ENCODE data around the gene SLC6A8.
"Not testable (repeated sequence)": the region's sequence is repeated elsewhere in the genome, so short reads cannot be mapped to it uniquely, and the experiment has no call there.

SLC6A8 gene

DNA sequence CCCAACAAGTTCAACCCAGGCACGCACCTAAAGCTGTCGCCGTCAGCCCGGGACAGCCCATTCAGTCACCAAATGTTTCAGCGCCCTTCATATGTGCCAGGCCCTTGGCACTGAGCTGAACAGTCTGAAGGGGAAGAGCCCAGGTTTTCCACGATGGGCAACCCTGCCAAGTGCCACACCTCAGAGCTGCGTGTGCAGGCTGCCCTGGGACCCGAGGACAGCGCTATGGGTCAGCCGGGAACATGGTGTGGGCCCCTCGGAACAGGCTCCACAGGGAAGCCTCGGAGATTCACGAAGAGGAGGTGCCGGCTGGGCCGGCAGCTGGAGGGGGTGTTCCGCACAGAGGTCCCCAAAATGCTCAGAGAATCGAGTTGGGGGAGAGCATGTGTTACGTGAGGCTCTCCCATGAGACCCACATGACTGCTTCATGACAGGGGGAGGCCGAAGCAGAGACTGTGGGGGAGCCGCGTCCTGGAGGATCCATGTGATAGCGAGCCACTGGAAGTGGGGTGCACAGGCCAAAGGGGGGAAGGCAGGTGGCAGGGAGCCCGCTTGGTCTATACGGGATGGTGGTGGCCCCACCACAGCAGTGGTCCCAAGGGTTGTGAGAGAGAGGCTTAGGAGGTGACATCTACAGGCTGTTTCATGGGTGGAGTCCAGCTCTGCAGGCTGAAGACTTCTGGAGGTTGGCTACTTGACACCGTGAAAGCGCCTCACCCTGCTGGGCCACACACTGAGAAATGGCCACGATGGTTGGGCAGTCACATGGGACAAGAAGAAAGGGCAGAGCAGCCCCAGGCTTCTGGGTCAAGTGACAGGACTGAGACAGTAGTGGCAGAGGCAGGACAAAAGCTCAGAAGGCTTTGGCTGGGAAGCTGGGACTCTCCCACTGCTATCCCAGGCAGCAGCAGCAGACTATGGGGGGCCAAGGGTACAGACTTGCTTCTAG is 22.3 kb downstream of the SLC6A8 start:
- DNase-seq: no peak

DNA sequence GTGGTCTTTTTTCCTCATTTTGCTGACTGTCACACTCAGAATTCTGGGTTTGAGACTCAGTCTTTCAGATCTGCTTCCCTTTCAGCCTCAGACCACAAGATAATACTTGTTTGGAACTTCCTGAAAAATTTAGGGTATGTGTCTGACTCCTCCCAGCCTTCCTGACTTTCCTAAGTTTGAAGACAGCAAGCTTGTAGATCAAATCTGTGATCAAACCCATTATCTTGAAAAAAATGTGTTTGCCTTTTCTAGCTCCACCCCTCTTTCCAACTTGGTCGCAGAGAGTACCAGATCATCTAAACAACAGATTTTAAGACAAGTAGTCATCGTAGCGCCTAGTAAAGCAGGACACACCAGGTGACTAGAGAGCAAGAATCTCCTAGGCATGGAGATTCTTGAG is 26.5 kb downstream of the SLC6A8 start:
- DNase-seq: no peak

DNA sequence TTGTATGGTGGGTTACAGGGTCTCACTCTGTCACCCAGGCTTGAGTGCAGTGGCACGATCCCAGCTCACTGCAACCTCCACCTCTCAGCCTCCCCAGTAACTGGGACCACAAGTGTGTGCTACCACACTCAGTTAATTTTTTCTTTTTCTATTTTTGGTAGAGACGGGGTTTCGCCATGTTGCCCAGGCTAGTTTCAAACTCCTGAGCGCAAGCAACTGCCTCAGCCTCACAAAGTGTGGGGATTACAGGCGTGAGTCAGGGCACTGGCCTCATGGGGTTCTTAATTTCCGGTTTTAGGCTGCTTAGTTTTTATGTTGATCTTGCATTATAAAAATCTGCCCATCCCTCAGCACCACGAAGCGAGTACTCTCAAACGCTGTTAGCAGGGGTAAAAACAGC is 29.7 kb downstream of the SLC6A8 start:
- DNase-seq: no peak

DNA sequence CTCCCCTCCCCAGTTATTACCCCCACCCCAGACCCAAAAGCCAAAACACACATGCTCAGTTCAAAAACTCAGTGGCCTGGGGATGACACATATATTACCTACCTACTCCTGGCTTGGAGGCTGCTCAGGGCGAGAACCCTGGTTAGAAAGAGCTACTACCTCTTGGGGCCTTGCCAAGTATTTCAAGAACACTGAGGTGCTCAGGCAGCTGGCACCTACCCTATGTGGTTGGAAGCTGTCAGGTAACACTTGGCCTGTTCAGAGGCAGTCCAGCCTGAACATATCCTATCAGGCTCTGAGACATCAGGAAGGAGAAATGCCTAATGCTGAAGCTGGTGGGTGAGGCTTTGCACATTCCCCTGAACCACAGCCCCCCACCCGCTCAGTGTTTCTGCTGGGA is 31.5 kb downstream of the SLC6A8 start:
- no peak for DNase-seq

DNA sequence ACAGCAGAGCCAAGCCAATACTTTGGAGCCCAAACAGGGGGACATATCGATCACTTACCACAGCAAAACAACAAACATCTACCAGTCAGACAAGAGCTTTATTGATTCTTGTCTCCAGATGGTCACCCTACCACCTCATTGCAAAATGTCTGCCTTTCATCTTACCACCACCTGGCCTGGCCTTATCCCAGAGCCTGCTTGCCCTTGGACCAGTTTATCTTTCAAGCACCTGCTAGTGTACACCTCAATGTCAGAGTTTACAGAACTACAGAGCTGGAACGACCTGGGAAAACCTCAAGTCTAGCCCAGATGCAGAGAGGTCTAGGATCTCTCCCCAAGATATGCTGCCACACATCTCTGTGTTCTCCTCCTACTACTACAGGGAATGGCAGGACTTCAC is 32.0 kb downstream of the SLC6A8 start:
- DNase-seq: no peak

DNA sequence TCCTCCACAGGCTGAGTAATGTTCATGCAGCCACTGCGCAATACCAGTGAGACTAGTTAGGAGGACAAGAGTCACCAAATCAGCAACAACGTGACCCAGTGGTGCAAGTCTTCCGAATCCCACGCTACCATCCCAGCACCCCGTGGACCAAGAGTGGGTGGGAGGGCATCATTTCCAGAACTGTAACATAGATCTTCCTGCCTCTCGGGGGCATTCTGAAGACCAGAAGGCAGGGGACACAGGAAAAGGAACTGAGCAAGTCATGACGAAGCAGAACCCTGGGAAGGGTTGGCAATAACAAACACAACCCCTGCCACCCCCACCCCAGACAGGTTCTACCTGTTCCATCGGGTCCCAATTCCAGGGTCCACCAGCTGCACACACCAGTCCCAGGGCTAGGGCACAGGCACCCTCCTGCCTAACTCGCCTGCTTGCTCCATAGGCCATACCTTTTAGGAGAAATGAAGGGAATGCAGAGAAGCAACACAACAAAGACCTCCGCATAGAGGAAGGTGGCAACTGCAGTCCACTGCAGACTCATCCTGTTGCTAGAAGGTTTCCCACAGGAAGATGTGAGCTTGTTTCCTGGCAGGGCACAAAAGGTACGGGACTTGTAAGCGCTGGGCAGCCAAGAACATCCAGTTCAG is 35.1 kb downstream of the SLC6A8 start:
- no peak for DNase-seq

DNA sequence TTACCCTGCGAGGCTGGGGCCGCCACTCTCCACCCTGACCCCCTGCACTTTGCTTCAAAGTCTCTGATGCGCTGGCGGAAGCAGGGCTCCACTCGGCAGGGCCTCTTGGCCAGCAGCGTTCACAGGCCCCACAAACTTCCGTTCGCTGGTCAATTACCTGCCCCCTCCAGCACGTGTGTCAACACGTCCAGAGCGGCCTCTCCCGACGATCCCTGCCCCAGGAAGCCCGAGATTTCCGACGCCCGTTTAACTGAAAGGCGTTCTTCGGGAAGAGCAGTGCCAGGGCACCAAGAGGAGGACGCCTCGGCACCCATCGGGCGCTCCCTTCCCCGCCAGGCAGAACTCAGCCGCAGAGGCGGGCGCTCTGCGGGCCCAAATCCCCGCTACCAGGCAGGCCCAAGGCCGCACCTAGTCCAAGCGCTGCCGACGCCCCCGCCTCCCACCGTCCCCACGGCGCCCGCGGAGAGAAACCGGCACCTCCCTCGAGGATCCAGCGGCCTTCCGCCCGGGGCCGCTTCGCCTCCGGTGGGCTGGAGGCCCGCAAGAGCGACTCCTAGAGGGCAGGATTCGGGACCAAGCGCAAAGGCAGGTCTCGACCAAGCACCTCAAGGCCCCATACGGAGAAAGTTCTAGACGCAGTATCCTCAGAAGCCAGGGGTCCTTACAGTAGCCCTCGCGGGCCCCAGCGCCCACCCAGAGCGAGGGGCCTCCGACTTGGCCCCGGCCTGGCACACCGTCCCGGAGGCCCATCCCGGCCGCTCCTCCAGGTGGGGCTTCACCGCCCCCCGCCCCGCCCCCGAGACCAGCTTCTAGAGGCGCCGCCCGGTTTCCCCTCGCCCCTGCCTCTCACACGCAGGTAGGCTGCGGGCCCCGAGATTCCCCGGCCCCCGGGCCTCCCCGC is 35.9 kb downstream of the SLC6A8 start:
- DNase-seq: no peak

DNA sequence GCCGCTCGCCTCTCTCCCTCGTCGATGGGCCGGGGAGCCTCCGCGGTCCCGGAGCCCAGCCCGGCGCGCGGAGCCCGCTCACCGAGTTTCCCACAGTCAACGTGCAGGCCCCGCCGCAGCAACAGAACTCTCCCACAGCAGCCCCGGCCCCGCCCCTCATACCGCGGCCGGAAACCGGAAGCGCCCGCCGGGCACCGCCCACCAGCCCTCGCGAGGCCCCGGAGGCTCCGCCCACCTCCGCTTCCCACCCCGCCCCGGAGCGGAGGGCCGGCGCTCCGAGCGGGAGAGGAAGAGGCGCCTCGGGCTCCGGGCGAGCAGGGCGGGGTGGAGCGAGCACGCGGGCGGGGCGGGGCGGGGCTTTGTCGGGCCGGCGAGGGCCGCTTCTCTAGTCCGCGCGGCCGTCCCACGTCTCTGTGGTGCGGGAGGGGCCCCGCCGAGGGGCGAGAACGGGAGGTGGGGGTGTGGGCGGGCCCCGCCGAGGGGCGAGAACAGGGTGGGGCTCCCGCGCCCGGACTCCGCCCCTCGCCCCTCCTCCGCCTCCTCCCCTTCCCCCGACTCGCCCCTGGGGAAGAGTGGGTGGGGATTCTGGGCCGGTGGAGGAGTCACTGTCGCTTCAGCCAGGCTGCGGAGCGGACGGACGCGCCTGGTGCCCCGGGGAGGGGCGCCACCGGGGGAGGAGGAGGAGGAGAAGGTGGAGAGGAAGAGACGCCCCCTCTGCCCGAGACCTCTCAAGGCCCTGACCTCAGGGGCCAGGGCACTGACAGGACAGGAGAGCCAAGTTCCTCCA is 36.7 kb downstream of the SLC6A8 start, which contains the start of the genes ABCD1 and BCAP31:
TSS of gene ABCD1 (plus strand) at position 605 of the 787 bp plus-strand sequence. CDS start 411 bp downstream, outside the sequence.
TSS of gene BCAP31 (minus strand) at position 136 of the 787 bp plus-strand sequence. CDS start 1,143 bp downstream, outside the sequence.
- peak; percentile 47 for DNase-seq

DNA sequence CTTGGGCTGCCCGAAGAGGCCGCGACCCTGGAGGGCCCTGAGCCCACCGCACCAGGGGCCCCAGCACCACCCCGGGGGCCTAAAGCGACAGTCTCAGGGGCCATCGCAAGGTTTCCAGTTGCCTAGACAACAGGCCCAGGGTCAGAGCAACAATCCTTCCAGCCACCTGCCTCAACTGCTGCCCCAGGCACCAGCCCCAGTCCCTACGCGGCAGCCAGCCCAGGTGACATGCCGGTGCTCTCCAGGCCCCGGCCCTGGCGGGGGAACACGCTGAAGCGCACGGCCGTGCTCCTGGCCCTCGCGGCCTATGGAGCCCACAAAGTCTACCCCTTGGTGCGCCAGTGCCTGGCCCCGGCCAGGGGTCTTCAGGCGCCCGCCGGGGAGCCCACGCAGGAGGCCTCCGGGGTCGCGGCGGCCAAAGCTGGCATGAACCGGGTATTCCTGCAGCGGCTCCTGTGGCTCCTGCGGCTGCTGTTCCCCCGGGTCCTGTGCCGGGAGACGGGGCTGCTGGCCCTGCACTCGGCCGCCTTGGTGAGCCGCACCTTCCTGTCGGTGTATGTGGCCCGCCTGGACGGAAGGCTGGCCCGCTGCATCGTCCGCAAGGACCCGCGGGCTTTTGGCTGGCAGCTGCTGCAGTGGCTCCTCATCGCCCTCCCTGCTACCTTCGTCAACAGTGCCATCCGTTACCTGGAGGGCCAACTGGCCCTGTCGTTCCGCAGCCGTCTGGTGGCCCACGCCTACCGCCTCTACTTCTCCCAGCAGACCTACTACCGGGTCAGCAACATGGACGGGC is 37.5 kb downstream of the SLC6A8 start:
- no peak for DNase-seq

DNA sequence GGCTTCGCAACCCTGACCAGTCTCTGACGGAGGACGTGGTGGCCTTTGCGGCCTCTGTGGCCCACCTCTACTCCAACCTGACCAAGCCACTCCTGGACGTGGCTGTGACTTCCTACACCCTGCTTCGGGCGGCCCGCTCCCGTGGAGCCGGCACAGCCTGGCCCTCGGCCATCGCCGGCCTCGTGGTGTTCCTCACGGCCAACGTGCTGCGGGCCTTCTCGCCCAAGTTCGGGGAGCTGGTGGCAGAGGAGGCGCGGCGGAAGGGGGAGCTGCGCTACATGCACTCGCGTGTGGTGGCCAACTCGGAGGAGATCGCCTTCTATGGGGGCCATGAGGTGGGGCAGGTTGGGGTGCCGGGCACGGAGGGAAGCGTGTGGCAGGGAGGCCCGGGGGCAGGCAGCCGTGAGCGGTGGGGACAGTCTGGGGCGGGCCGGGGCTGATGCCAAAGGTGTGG is 38.1 kb downstream of the SLC6A8 start:
- DNase-seq: no peak

DNA sequence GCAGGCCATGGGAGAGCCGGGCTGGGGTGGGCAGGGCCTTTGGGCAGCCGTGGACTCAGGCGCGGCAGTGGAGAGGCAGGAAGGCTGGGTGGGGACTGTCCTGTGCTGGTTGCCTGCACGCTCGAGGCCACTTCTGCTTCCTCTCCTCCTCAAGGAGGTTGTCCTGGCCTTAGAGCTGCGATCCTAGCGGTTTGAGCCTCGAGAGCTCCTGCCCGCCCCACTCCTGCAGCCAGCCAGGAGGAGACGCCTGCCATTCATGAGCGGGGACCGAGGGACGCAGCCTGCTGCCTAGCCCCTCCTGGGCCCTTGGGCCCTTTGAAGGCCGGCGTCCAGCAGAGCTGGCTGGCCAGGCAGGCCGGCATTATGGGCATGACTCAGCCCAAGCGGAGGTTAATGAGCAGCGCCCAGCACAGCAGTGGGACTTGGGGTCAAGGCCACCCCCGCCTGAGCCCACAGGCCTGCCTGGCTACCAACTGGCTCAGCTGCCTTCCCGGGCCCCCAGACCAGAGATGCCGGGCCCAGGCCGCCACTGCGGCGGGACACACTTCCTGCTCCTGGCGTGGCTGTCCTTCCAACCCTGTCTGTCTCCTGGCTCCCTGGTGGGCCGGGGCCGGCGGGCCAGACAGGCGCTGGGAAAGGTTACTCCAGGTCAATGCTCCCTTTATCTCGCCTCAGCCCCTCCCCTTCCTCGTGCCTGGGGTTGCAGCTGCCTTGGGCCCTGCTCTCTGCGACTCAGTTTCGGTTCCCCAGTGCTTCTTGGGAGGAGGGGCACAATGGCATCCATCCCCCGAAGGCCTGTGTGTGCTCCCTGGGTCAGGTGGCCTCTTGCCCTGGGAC is 38.8 kb downstream of the SLC6A8 start:
- DNase-seq: peak; percentile 18

DNA sequence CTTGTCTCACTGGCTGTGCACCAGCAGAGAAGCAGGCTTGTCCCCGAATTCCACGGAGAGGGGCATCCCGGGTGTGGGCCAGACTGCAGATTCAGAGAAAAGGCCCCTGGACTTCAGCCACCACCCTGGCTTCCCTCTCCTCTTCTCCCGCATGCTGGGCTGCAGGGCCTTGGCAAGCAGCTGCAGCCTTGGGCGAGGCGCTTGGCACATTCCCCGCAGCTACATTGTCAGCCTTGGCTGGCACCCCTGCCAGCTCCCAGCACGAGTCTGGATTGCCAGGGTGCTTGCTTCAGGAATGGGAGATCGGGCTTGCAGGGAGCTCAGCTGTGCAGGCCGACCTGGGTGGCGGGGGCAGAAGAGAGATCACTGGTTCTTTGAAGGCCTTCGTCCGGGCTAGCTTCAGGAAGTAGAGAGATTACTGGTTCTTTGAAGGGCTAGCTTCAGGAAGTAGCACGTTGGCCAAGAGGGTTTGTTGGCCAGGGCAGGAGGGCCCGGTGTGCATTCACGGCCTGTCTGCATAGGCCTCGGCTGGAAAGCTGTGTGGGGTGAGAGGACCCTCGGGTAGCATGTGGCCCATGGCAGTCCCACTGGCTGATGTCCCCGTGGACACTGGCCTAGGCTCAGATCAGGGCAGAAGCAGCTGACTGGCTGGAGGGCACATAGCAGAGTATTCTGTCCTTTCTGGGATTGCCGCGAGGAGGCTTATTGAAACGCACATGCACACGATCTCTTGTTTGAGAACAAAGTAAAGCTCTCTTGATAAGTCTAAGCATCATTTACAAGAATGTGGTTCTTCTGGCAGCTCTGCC is 39.6 kb downstream of the SLC6A8 start:
- DNase-seq: peak; percentile 17

DNA sequence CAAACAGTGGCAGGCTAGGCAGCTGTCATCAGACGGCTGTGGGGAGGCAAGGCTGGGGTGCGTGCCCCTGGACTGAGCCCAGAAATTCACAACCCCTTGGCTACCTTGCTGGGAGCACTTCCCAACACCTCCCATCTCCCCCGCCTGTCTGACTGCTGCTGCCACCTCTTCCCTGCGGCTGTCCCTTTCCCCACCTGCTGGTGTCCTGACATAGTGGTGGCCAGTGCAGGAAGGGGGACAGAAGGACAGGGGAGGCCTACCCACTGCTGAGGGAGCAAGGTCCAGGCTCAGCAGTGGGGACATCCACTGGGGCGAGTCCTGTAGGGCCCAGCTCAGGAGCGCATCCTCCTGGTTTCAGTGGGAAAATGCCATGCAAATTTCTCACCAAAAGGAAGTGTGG is 40.4 kb downstream of the SLC6A8 start:
- no peak for DNase-seq

DNA sequence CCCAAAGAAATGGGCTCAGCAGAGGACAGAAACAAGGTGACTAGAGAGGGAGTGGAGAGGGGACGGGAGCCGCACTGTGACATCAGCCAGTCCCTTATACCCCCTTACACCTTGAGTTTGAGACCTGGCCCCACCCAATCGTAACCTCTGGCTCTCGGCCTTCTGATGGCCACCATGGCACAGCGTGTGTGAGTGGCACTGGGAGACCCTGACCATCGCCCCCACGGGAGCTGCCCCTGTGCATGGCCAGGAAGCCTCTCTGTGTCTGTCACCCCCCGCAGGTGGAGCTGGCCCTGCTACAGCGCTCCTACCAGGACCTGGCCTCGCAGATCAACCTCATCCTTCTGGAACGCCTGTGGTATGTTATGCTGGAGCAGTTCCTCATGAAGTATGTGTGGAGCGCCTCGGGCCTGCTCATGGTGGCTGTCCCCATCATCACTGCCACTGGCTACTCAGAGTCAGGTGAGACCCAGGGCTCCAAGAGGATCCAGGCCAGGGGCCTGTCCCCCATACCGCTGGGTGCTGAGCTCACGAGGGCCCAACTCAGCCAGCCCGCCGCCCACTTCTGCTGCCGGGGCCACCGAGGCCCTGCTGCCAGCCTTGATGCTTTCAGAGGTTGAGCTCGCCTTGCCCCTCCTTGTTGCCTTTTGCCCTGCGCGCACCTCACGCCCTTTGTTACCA is 41.4 kb downstream of the SLC6A8 start:
- DNase-seq: no peak

DNA sequence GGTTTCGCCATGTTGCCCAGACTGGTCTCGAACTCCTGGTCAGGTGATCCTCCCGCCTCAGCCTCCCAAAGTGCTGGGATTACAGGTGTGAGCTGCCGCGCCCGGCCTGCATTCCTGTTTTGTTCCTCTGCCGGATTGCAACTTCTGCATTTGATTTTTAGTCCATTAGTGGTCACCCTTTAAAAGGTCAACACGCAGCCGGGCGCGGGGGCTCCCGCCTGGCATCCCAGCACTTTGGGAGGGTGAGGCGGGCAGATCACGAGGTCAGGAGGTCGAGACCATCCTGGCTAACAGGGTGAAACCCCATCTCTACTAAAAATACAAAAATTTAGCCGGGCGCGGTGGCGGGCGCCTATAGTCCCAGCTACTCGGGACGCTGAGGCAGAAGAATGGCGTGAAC is 42.4 kb downstream of the SLC6A8 start:
- not testable (repeated sequence) for DNase-seq

DNA sequence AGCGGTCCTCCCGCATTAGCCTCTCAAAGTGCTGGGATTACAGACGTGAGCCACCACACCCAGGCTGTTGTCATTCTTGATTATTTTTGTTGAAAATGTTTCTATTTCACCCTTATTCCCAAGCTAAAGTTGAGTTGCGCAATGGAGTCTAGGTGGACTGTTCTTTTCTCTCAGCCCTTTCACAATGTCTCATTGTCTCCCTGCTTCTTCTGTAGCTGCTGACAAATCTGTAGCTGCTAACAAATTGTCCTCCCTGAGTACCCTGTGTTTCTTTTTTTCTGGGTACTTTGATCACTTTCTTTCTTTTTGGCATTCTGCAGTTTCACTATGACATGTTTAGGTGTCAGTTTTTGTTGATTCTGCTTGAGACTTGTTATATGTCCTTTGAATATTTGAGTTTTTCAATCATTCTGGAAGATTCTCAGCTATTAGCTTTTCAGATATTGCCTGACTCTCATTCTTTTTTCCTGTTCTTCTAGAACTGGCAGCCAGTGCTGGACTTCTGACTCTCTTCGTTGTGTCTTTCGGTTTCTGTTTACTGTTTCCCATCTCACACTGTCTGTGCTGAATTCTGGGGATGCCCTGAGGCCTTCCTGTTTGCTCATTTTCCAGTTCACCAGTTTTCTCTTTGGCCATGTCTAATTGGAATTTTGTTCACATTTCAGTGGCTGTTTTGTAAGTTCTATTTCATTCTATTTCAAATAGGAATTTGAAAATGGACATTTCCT is 43.6 kb downstream of the SLC6A8 start:
- DNase-seq: no peak

DNA sequence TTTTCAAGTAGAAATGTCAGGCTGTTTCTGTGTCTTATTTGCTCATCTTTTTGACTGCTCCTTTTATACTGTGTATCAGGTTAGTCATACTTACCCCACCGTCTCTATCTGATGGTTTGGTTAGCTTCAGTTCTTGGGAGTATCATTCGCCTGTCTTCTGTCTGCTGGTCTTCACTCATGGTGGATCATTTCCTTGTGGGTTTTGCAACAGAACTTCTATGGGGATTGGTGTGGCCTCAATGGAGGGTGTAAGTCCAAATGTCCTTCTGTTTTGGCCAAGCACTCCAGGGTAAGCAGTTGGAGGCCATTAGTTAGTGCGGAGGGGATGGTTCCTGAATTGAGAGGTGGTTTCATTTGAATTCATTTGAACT is 44.1 kb downstream of the SLC6A8 start:
- no peak for DNase-seq

DNA sequence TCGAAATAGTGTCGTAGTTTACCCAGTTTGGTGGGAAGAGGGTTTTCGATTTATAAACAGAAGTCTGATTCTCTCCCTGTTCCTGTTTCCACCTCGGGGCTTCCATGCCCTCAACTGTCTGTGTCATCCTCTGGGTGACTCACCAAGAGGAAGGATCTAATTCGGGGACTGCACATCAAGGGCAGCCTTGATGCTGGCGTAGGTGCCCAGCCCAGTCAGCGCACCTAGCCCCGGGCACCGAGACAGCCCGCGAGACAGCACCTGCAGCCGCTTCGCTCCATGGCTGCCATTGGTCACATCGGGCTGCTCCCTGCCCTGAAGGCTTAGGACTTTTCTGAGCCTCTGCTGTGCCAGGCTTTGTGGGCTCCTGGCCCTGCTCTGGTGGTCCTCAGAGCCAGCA is 44.7 kb downstream of the SLC6A8 start:
- DNase-seq: no peak

All from DMS79 (cell line).